ENCODE measurements around the gene DCDC1. TPM values are rescaled to one million over a fixed set of nuclear protein-coding genes. Genes with fewer than 3 reads are reported as not detected.

Gene DCDC1
- polyA plus RNA-seq, 3 donors = 0.03 TPM; not detected in 2

DNA sequence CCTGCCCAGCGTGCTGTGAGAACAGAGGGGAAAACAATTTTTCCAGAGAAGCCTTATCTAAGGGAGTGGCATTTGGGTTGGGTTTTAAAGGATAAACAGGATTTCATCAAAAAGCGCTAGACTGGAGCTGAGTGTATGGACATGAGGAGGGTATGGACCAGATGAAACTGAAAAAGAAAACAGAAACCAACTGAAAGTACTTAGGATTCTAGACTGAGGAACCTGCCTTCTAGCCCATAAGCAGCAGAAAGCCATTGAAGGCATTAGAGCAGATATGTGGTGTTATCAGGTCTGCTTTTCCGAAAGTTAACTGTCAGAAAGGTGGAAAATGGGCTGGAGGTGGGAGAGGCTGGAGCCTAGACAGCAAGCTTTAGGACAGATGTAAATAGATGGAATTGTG lies 443.4 kb downstream of the DCDC1 start:
- Histone ChIP-seq H3K36me3 (replicated peaks in 1 of 2; ENCODE audit: control insufficient read depth in 1 of 2, insufficient read depth in 2 of 2, low read length in 2 of 2) (no peaks in the 10 kb centered on the region), H3K9me3 (replicated peaks in 1 of 2; ENCODE audit: control insufficient read depth in 1 of 2, insufficient read depth in 1 of 2, low read length in 2 of 2) (no peaks in the 10 kb centered on the region), H3K4me1 (ENCODE audit: control insufficient read depth in 1 of 2, insufficient read depth in 2 of 2, low read length in 2 of 2) (peaks cover 2 to 17% of the 10 kb centered on the region in 2 donors), H3K4me2 (replicated peaks; ENCODE audit: extremely low read depth, low read length, poor library complexity, severe bottlenecking) (no peak overlapping the region), H3K9ac (ENCODE audit: insufficient read depth, low read length, poor library complexity, severe bottlenecking) (no peak overlapping the region), H3K79me2 (ENCODE audit: insufficient read depth, low read length) (no peaks in the 10 kb centered on the region), H3K27ac (ENCODE audit: low read depth in 1 of 2, low read length in 2 of 2) (no peak overlapping the region), H4K20me1 (ENCODE audit: insufficient read depth, low read length) (no peaks in the 10 kb centered on the region), H3K4me3 (replicated peaks in 1 of 3; ENCODE audit: low read depth in 2 of 3, low read length in 3 of 3) (no peak overlapping the region), H3K27me3 (ENCODE audit: control insufficient read depth in 2 of 2, insufficient read depth in 2 of 2, low read length in 2 of 2) (no peaks in the 10 kb centered on the region), H2AFZ (ENCODE audit: insufficient read depth, low read depth, low read length, poor library complexity, severe bottlenecking) (no peak overlapping the region)
- no peak for DNase-seq
- H3K4me3 Mint-ChIP-seq = no peak overlapping the region
- H3K27me3 Mint-ChIP-seq (ENCODE audit: low read depth in 3 of 3) = peaks cover 2 to 5% (median 2%) of the 10 kb centered on the region in 3 donors
- H3K9me3 Mint-ChIP-seq = peaks cover 0 to 3% (median 0%) of the 10 kb centered on the region in 7 donors
- no peaks in the 10 kb centered on the region for H3K36me3 Mint-ChIP-seq
- H3K4me1 Mint-ChIP-seq = peaks cover 14% of the 10 kb centered on the region
- 100% methylated on average over 2 of the region's 3 CpGs for WGBS (ENCODE audit: insufficient coverage)
- intact Hi-C loops (cut with micrococcal nuclease) = loop anchor here in 1 of 2 donors (10.0 kb wide), 1 partner anchor 1391 kb away; no protein-coding TSS in a partner anchor
- peak overlapping the region in 1 of 7 donors; percentile 41 for H3K27ac Mint-ChIP-seq
- TF ChIP-seq CTCF (IDR thresholded peaks at IDR 0.05) = no peak

GRCh38 chr11:30921811-30922210 lies 447.7 kb downstream of the DCDC1 start:
- Histone ChIP-seq H2AFZ (ENCODE audit: insufficient read depth, low read depth, low read length, poor library complexity, severe bottlenecking) (peak overlapping the region; percentile 43), H3K4me2 (replicated peaks; ENCODE audit: extremely low read depth, low read length, poor library complexity, severe bottlenecking) (no peak overlapping the region), H3K9ac (ENCODE audit: insufficient read depth, low read length, poor library complexity, severe bottlenecking) (no peak overlapping the region), H3K27ac (ENCODE audit: low read depth in 1 of 2, low read length in 2 of 2) (peak overlapping the region in 1 of 2 donors; percentile 43), H3K9me3 (replicated peaks in 1 of 2; ENCODE audit: control insufficient read depth in 1 of 2, insufficient read depth in 1 of 2, low read length in 2 of 2) (no peaks in the 10 kb centered on the region), H3K4me1 (ENCODE audit: control insufficient read depth in 1 of 2, insufficient read depth in 2 of 2, low read length in 2 of 2) (peaks cover 28 to 50% of the 10 kb centered on the region in 2 donors), H4K20me1 (ENCODE audit: insufficient read depth, low read length) (no peaks in the 10 kb centered on the region), H3K27me3 (ENCODE audit: control insufficient read depth in 2 of 2, insufficient read depth in 2 of 2, low read length in 2 of 2) (no peaks in the 10 kb centered on the region), H3K36me3 (replicated peaks in 1 of 2; ENCODE audit: control insufficient read depth in 1 of 2, insufficient read depth in 2 of 2, low read length in 2 of 2) (no peaks in the 10 kb centered on the region), H3K4me3 (replicated peaks in 1 of 3; ENCODE audit: low read depth in 2 of 3, low read length in 3 of 3) (no peak overlapping the region), H3K79me2 (ENCODE audit: insufficient read depth, low read length) (no peaks in the 10 kb centered on the region)
- intact Hi-C loops (cut with micrococcal nuclease) = loop anchor here in 1 of 2 donors (10.0 kb wide), 1 partner anchor 1387 kb away; no protein-coding TSS in a partner anchor
- Mint-ChIP-seq H3K9me3 (peaks cover 0 to 2% (median 0%) of the 10 kb centered on the region in 7 donors), H3K27ac (peak overlapping the region; percentile 6 to 78 (median 59)), H3K4me1 (peaks cover 45% of the 10 kb centered on the region), H3K27me3 (ENCODE audit: low read depth in 3 of 3) (peaks cover 2 to 5% (median 2%) of the 10 kb centered on the region in 3 donors), H3K4me3 (no peak overlapping the region), H3K36me3 (no peaks in the 10 kb centered on the region)
- 55% methylated on average over 2 of the region's 3 CpGs for WGBS (ENCODE audit: insufficient coverage)
- DNase-seq = peak in 1 of 3 donors; percentile 39
- TF ChIP-seq CTCF (IDR thresholded peaks at IDR 0.05) = no peak

Data from CD14-positive monocyte (primary cell).